NK-92 (cell line): ENCODE measurements around the gene SELENOK.

Source experiments
- DNase-seq: peaks from one replicate; lab custom pipeline; 2025; ENCODE audit not compliant: unreplicated experiment; lab: John Stamatoyannopoulos, UW

Gene SELENOK

DNA sequence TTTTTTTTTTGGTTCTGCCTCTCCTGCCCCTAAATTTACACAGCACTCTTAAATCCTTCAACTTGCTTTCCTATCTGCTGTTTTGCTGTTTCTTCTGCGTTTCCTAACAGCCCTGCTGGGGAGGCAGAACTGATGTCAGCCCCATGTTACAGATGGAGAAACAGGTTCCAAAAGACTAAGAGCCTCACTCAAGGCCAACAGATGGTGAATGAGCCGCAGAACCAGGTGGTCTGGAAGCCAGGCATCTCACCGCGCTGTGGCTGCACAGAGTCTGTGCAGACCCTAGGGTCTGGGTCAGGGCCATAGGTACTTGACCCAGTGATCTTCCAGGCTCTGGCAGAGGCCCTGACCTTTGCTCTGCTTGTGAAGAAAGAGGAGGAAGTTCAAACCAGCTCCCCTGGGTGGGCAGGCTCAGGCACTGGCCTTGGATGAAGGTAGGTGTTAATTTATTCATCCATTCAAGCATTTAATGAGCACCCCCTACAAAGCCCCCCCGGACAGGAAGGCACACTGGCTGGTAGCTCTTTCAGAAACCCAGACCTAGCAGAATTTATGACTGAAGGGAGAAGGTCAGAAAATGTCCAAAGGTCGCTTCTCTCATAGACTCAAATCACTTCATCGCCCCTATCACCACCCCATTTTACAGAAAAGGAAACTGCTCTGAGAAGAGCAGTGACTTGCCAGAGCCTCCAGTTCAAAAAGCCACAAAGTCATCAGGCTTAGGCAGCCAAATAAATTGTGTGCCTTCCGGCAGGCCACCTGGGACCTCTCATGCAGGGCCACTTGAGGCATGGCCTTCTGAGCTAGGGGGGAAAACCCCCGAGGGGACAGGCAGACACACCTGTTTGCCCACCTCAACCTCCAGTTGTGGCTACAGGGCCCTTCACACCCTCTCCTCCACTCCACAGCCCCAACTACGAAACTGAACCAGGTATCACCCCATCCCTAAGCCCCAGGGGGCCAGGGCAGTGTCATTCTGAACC is 48.2 kb downstream of the SELENOK start:
- no peak for DNase-seq

DNA sequence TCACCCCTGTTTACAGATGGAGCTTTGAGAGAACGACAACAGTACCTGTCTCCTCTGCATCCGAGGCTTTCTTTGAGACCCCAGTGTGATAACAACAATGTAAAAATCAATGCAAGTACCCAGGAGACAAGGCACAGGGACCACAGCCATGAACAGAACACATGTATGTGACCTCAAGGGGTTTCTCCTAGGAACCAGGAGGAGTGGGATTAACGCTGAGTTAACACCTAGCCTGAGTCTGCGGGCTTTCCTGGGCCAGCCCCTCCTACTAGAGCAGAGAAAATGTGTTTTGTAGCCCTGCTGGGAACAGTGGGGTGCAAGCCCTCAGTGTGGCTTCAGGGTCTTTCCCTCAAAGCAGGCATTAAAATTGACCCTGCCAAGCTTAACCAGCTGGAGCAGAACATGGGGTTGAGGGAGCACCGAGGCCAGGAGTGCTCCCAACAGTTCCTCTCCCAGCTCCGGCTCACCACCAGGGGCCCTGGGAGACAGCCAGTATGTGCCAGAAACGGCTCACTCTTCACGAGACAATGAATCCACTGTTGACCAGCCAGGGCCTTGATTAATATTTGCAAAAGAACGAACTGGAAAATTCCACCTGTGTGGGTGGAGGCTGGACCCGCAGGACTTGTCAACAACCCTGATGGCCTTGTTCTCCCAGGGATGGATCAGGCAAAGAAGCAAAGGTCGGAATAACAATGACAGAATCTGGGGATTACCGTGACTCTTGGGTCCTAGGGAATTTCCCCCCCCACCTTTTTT is 49.0 kb downstream of the SELENOK start:
- no peak for DNase-seq

DNA sequence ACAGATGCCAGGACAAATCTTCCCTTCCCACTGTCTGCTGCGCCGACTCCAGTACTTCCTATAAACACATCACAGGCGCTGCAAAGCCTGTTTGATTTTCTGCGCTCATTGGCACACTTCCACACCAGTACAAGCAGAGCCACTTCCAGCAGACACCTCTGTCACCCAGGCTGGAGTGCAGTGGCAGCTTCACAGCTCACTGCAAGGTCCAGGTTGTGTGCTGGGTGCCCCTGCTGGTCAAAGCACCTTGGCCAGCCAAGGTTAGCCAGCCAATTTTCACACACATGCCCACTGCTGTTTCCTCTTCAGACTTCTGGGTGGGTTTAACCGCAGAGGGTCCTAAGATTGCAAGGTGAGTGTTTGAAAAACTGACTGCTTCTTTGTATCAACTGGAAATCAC is 50.4 kb downstream of the SELENOK start:
- no peak for DNase-seq

DNA sequence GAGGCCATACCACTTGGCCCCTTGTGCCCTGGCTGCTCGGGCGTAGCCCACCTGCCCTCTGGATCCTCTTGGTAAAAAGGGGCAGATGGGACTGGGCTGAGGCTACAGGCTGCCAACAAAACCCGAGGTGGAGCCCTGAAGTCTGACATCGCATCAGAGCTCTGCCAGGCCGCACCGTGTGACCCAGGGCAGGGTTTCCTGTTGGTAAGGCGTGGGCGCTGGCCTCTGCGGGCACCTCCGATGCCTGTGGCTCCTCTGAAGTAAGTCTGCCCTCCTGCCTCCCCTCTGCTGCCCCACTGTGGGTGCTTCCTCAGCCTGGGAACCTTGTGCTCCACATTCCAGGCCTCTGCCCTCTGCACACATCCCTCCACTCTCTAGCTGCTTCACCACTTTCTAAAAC is 54.3 kb downstream of the SELENOK start:
- DNase-seq: no peak

DNA sequence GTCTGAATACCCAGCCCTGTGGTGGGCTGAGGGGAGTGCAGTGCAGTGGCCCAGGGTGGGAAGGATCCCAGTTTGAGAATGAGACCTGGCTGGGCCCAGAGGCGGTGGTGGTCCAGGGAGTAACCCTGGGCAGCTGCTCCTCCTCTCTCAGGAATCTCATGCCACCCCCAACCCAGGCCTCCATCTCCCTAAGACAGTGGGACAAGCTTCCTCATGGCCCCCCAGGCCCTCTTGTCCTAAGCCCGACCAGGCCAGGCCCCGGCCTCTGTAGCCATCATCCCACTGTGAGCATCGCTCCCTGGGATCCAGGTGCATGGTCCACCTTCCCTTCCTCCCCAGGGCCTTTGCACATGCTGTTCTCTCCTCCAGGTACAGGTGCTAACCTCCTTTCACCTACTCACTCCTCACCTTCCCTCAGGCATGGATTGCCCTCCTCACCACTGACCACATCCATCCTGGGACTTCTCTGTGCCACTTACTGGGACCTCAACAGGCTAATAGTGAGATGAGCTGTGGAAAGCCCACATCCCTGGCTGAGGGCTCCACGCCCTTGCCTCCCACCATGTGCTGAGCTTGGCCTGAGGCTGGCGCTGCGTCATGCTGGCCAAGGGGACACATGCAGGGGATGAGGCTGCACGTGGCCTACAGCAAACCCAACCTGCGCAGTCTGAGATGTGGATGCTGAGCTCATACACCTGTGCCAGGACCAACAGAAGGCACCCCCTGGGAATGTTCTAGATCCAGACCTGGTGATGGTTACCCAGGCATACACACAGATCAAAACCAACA is 55.4 kb downstream of the SELENOK start:
- DNase-seq: no peak

DNA sequence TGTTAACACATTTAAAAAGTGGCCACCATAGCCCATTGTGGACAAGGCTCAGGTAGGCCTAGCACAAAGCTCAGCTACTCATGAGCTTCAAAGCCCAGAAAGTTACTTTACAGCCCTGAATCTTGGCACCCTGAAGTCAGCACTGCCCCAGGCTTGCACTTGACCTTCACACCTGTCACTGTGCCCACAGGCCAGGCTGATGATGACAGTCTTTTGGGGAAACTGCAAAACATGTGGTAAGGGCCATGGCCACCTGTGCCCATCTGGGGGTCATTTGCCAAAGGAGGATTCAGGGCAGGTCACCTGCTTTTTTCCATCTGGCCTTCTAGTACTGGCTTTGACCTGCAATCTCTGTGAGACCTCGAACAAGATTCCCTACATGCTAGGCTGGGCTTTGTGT is 56.4 kb downstream of the SELENOK start:
- no peak for DNase-seq

DNA sequence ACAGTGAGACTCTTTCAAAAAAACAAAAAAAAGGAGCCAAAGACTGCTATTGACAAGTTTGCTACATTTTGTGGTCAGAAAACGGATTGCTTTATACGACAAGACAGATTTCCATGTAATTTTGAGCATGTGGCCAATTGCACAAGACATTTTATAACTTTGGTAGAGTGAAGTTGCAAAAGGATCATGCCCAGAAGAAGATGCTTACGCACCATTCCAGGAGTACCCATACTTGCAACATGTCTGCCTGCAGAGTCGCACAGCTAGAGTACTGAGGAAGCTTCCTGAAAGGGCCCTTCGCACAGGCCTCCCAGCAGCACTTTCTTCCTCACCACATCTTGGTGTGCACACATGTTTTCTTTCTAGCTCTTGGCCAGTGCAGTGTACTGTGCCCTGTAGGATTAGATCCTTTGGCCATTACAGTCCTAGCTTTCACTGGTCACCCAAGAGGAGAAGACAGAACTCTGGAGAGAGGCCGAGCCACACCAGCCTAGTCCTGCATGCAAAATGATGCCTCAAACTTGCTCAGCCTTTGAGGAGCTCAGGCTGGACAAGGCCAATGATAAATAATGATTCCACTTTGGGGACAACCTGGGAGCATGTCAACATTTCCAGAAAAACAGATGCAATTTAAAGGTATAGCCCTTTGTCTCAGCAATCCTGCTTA is 57.1 kb downstream of the SELENOK start:
- DNase-seq: no peak
